Heart left ventricle (tissue), 13 donors: ENCODE data around the gene TANGO6.

Experiments
- CTCF ChIP-seq, 12 donors: fragments of 200-600 bp; sonication (generic) in 4 of 12; IDR thresholded peaks; one replicate each; pipeline versions ENCODE4 v1.5.0 to v1.8.0; 2018 to 2022; ENCODE audit warnings: antibody characterized with exemption in 12 of 12, mild to moderate bottlenecking in 5 of 12
- POLR2A ChIP-seq, 2 donors: fragments of 450-650 bp; IDR thresholded peaks; one replicate each; pipeline ENCODE4 v1.6.1; 2017; ENCODE audit warnings: antibody characterized with exemption in 2 of 2, mild to moderate bottlenecking in 2 of 2, moderate library complexity in 2 of 2
- donor health status: ischemic (EF 13 %, LVEDD 7.1; RV severe dilation, severe dysfunction).
- donor health status: DM: no; HTN: yes; CAD: no.
- donor health status: DM: no; HTN: no; CAD: no.
- donor health status: ischemic (EF 25% LVEDD 6.9; RV normal size, moderate dysfunction).
- donor health status: ischemic (EF 25% LVEDD 5.7; RV mildly dilated, moderate dysfunction).
- donor health status: ischemic (EF 35%, LVEDD 5.7; RV mildly dilated, moderate dysfunction).
- donor health status: nonischemic (EF 11% LVEDD 7.7; RV severe dilation, severe dysfunction).
- donor health status: DM: yes; HTN: yes; CAD: no.
- donor health status: PGD.
- donor health status: ischemic (EF 29% LVEDD 5.4; RV normal size, mild dysfunction).
- donor health status: nonischemic (EF 23%, LVEDD 6.1; RV moderate dilation, normal function).

GRCh38 chr16:68940816-68941215 lies 97.5 kb downstream of the TANGO6 start:
- TF ChIP-seq POLR2A (IDR thresholded peaks at IDR 0.05) = no peak
- no peak for TF ChIP-seq CTCF (IDR thresholded peaks at IDR 0.05)
